KMS-11 (cell line): ENCODE results near the gene MYADML2.

Source experiments
- H2AFZ ChIP-seq: fragments of 200-600 bp; sonication (generic); 2 replicates; pipeline ENCODE4 v1.6.1; 2016; ENCODE audit warnings: antibody characterized with exemption, mixed run types, low read depth
- H3K27ac ChIP-seq: fragments of 200-600 bp; sonication (generic); 2 replicates; pipeline ENCODE4 v1.6.1; 2016; ENCODE audit warnings: mild to moderate bottlenecking, mixed run types
- H3K27me3 ChIP-seq: fragments of 200-600 bp; sonication (generic); 2 replicates; pipeline ENCODE4 v1.6.1; 2017; ENCODE audit warnings: mild to moderate bottlenecking, low read depth, mixed run types, moderate library complexity; ENCODE audit not compliant: insufficient read depth
- H3K36me3 ChIP-seq: fragments of 200-600 bp; sonication (generic); 2 replicates; pipeline ENCODE4 v1.6.1; 2017; ENCODE audit warnings: mild to moderate bottlenecking, mixed run types; ENCODE audit not compliant: insufficient read depth
- H3K4me1 ChIP-seq: fragments of 200-600 bp; sonication (generic); 2 replicates; pipeline ENCODE4 v1.6.1; 2016; ENCODE audit warnings: mild to moderate bottlenecking, low read depth, mixed run types; ENCODE audit not compliant: poor library complexity, severe bottlenecking
- H3K4me2 ChIP-seq: fragments of 200-600 bp; sonication (generic); 2 replicates; pipeline ENCODE4 v1.7.0; 2016; ENCODE audit warnings: mild to moderate bottlenecking, mixed run types
- H3K4me3 ChIP-seq: fragments of 200-600 bp; sonication (generic); IDR thresholded peaks from 2 replicates; pipeline ENCODE4 v1.6.1; 2017; ENCODE audit warnings: low read depth, low read length, mixed read lengths; ENCODE audit not compliant: insufficient read depth
- H3K79me2 ChIP-seq: fragments of 200-600 bp; sonication (generic); 2 replicates; pipeline ENCODE4 v1.6.1; 2016; ENCODE audit warnings: low read depth, mixed run types; ENCODE audit not compliant: insufficient read depth
- H3K9ac ChIP-seq: fragments of 200-600 bp; sonication (generic); 2 replicates; pipeline ENCODE4 v1.6.1; 2016; ENCODE audit warnings: mild to moderate bottlenecking, mixed run types
- H4K20me1 ChIP-seq: fragments of 200-600 bp; sonication (generic); 2 replicates; pipeline ENCODE4 v1.6.1; 2016; ENCODE audit warnings: mild to moderate bottlenecking, mixed run types; ENCODE audit not compliant: insufficient read depth
- TF ChIP-seq, protein P1 (sequence below): fragments of 200-600 bp; sonication (generic); conservative IDR thresholded peaks from 2 replicates; pipeline ENCODE4 v1.6.1; 2017; ENCODE audit warnings: low read depth, mild to moderate bottlenecking, antibody characterized with exemption, low read length, moderate library complexity, mixed read lengths

MYADML2 gene

DNA sequence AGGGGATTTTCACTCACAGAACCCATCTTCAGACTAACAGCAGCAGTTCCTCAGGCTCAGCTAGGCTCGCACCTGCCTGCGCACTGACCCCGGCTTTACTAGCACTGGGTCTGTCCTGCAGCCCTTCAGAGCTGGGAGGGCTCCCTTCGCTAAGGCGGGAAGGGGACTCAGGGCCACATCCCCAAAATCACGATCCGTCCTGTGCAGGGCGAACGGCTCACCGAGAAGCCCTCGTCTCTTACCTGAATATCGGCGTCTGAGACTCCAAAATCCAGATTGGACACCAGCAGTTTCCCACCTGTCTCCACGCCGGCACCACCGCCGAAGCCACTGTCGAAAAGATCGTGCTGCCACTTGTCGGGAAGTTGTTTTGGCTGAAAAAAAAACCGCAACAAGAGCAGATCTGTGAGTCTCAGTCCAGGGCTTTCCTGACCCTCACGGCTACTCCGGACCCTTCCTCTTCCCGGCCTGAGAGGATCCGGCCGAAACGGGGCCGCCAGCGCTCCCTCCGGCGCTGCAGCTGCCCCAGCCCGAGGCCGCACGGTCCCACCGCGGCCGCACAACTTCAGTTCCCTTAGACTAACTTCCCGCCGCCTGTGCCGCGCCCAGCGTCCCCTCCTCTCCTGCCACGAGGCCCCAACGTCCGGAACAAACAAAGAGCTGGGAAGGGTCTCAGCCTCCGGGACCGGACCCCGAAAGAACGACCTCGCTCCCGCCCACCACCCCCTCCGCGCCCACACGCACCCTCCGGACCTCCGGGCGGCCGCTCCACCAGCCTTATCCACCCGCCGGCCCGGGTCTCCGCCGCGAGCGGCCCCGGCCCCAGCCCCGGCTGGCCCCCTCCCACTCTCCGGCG lies 56.4 kb downstream of the MYADML2 start:
- peaks cover 60% of the 10 kb centered on the region for H3K79me2 ChIP-seq
- peaks cover 39% of the 10 kb centered on the region; the same call in 1 of the 2 replicates for H3K36me3 ChIP-seq
- peaks cover 22% of the 10 kb centered on the region for H3K4me1 ChIP-seq

More for the DNA sequence above, 56.4 kb downstream of the MYADML2 start:
- Histone ChIP-seq H3K27ac (peak overlapping the region; percentile 73), H3K27me3 (no peaks in the 10 kb centered on the region), H3K4me3 (no peak overlapping the region), H4K20me1 (no peaks in the 10 kb centered on the region; the same call in 1 of the 2 replicates), H3K4me2 (peak overlapping the region; percentile 99), H2AFZ (no peak overlapping the region), H3K9ac (peak overlapping the region; percentile 94)
- TF ChIP-seq, protein P1, sequence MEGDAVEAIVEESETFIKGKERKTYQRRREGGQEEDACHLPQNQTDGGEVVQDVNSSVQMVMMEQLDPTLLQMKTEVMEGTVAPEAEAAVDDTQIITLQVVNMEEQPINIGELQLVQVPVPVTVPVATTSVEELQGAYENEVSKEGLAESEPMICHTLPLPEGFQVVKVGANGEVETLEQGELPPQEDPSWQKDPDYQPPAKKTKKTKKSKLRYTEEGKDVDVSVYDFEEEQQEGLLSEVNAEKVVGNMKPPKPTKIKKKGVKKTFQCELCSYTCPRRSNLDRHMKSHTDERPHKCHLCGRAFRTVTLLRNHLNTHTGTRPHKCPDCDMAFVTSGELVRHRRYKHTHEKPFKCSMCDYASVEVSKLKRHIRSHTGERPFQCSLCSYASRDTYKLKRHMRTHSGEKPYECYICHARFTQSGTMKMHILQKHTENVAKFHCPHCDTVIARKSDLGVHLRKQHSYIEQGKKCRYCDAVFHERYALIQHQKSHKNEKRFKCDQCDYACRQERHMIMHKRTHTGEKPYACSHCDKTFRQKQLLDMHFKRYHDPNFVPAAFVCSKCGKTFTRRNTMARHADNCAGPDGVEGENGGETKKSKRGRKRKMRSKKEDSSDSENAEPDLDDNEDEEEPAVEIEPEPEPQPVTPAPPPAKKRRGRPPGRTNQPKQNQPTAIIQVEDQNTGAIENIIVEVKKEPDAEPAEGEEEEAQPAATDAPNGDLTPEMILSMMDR: no peak
